ENCODE measurements around the gene FIG4.

DNA sequence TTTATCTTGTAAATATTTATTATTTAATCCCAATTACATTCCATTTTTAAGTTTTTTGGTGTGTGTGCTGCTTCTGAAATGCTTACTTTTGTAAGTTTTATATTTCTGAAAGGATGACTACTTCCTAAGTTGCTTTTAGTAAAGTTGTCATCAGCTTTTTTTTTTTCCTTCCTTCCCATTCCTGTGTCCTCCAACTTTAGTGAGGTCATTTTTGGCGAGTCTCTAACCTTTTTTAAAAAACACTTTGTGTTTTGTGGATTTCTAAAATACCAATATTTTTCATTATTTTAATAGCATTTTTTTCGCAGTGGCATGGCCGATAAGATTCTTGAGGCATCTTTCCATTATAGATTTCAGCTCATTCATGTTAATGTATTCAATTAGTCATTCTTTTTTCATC, 30.9 kb downstream of the FIG4 start:
- TF ChIP-seq POLR2A (IDR thresholded peaks at IDR 0.05) (no peak), POLR2AphosphoS5 (IDR thresholded peaks at IDR 0.05) (no peak), EP300 (IDR thresholded peaks at IDR 0.05) (no peak)
- TF ChIP-seq, protein P1, sequence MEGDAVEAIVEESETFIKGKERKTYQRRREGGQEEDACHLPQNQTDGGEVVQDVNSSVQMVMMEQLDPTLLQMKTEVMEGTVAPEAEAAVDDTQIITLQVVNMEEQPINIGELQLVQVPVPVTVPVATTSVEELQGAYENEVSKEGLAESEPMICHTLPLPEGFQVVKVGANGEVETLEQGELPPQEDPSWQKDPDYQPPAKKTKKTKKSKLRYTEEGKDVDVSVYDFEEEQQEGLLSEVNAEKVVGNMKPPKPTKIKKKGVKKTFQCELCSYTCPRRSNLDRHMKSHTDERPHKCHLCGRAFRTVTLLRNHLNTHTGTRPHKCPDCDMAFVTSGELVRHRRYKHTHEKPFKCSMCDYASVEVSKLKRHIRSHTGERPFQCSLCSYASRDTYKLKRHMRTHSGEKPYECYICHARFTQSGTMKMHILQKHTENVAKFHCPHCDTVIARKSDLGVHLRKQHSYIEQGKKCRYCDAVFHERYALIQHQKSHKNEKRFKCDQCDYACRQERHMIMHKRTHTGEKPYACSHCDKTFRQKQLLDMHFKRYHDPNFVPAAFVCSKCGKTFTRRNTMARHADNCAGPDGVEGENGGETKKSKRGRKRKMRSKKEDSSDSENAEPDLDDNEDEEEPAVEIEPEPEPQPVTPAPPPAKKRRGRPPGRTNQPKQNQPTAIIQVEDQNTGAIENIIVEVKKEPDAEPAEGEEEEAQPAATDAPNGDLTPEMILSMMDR (IDR thresholded peaks at IDR 0.05) = no peak

Measured in stomach (tissue), 4 donors.